Measurements from ENCODE around the gene ZMAT5.

DNA sequence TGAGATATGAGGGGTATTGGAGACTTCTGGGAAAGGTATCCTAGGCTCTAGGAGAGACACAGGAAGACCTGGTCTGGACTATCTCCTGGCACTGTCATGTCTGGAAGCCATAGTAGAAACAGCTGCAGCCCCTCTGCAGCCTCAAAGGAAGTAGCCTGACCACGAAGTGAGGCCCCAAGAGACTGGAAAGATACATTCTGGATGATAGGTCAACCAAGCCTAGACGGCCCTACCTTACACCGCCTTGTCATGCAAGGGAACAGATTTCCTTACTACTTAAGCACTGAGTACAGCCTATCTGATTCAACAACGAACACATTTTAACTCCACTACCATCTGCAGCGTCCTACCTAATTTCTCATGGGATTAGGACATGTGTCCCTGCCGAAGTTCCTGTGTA lies 31.5 kb upstream of the ZMAT5 start:
- TF ChIP-seq ZFP41 (tag by site-specific recombination; IDR thresholded peaks at IDR 0.05; ENCODE audit: borderline replicate concordance) (no peak), REPIN1 (tag by site-specific recombination; IDR thresholded peaks at IDR 0.05; ENCODE audit: low read depth) (no peak), ZNF837 (tag by site-specific recombination; IDR thresholded peaks at IDR 0.05) (no peak), ZNF292 (tag by site-specific recombination; IDR thresholded peaks at IDR 0.05; ENCODE audit: borderline replicate concordance, low read depth) (no peak), PRDM1 (tag by site-specific recombination; IDR thresholded peaks at IDR 0.05) (no peak), ZNF274 (IDR thresholded peaks at IDR 0.05; ENCODE audit: low read length) (no peak), ZNF274 (tag by site-specific recombination; IDR thresholded peaks at IDR 0.05; ENCODE audit: borderline replicate concordance) (no peak), YY1 (tag by site-specific recombination; IDR thresholded peaks at IDR 0.05) (no peak), ZNF132 (tag by site-specific recombination; IDR thresholded peaks at IDR 0.05; ENCODE audit: borderline replicate concordance) (no peak), ZNF776 (tag by site-specific recombination; IDR thresholded peaks at IDR 0.05; ENCODE audit: borderline replicate concordance) (no peak)
- TF ChIP-seq, protein P1, sequence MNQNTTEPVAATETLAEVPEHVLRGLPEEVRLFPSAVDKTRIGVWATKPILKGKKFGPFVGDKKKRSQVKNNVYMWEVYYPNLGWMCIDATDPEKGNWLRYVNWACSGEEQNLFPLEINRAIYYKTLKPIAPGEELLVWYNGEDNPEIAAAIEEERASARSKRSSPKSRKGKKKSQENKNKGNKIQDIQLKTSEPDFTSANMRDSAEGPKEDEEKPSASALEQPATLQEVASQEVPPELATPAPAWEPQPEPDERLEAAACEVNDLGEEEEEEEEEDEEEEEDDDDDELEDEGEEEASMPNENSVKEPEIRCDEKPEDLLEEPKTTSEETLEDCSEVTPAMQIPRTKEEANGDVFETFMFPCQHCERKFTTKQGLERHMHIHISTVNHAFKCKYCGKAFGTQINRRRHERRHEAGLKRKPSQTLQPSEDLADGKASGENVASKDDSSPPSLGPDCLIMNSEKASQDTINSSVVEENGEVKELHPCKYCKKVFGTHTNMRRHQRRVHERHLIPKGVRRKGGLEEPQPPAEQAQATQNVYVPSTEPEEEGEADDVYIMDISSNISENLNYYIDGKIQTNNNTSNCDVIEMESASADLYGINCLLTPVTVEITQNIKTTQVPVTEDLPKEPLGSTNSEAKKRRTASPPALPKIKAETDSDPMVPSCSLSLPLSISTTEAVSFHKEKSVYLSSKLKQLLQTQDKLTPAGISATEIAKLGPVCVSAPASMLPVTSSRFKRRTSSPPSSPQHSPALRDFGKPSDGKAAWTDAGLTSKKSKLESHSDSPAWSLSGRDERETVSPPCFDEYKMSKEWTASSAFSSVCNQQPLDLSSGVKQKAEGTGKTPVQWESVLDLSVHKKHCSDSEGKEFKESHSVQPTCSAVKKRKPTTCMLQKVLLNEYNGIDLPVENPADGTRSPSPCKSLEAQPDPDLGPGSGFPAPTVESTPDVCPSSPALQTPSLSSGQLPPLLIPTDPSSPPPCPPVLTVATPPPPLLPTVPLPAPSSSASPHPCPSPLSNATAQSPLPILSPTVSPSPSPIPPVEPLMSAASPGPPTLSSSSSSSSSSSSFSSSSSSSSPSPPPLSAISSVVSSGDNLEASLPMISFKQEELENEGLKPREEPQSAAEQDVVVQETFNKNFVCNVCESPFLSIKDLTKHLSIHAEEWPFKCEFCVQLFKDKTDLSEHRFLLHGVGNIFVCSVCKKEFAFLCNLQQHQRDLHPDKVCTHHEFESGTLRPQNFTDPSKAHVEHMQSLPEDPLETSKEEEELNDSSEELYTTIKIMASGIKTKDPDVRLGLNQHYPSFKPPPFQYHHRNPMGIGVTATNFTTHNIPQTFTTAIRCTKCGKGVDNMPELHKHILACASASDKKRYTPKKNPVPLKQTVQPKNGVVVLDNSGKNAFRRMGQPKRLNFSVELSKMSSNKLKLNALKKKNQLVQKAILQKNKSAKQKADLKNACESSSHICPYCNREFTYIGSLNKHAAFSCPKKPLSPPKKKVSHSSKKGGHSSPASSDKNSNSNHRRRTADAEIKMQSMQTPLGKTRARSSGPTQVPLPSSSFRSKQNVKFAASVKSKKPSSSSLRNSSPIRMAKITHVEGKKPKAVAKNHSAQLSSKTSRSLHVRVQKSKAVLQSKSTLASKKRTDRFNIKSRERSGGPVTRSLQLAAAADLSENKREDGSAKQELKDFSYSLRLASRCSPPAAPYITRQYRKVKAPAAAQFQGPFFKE (tag by site-specific recombination; IDR thresholded peaks at IDR 0.05; ENCODE audit: borderline replicate concordance), result no peak
- TF ChIP-seq, protein P2, sequence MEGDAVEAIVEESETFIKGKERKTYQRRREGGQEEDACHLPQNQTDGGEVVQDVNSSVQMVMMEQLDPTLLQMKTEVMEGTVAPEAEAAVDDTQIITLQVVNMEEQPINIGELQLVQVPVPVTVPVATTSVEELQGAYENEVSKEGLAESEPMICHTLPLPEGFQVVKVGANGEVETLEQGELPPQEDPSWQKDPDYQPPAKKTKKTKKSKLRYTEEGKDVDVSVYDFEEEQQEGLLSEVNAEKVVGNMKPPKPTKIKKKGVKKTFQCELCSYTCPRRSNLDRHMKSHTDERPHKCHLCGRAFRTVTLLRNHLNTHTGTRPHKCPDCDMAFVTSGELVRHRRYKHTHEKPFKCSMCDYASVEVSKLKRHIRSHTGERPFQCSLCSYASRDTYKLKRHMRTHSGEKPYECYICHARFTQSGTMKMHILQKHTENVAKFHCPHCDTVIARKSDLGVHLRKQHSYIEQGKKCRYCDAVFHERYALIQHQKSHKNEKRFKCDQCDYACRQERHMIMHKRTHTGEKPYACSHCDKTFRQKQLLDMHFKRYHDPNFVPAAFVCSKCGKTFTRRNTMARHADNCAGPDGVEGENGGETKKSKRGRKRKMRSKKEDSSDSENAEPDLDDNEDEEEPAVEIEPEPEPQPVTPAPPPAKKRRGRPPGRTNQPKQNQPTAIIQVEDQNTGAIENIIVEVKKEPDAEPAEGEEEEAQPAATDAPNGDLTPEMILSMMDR (tag by site-specific recombination; IDR thresholded peaks at IDR 0.05), result no peak
- TF ChIP-seq, protein P3, sequence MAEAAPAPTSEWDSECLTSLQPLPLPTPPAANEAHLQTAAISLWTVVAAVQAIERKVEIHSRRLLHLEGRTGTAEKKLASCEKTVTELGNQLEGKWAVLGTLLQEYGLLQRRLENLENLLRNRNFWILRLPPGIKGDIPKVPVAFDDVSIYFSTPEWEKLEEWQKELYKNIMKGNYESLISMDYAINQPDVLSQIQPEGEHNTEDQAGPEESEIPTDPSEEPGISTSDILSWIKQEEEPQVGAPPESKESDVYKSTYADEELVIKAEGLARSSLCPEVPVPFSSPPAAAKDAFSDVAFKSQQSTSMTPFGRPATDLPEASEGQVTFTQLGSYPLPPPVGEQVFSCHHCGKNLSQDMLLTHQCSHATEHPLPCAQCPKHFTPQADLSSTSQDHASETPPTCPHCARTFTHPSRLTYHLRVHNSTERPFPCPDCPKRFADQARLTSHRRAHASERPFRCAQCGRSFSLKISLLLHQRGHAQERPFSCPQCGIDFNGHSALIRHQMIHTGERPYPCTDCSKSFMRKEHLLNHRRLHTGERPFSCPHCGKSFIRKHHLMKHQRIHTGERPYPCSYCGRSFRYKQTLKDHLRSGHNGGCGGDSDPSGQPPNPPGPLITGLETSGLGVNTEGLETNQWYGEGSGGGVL (tag by site-specific recombination; IDR thresholded peaks at IDR 0.05), result no peak
- TF ChIP-seq, protein P4, sequence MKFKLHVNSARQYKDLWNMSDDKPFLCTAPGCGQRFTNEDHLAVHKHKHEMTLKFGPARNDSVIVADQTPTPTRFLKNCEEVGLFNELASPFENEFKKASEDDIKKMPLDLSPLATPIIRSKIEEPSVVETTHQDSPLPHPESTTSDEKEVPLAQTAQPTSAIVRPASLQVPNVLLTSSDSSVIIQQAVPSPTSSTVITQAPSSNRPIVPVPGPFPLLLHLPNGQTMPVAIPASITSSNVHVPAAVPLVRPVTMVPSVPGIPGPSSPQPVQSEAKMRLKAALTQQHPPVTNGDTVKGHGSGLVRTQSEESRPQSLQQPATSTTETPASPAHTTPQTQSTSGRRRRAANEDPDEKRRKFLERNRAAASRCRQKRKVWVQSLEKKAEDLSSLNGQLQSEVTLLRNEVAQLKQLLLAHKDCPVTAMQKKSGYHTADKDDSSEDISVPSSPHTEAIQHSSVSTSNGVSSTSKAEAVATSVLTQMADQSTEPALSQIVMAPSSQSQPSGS (tag by site-specific recombination; IDR thresholded peaks at IDR 0.05; ENCODE audit: low read depth), result no peak

All from HEK293 (cell line).